ENCODE data around the gene PWP2.
"Not testable (repeated sequence)": the region's sequence is repeated elsewhere in the genome, so short reads cannot be mapped to it uniquely, and the experiment has no call there.

DNA sequence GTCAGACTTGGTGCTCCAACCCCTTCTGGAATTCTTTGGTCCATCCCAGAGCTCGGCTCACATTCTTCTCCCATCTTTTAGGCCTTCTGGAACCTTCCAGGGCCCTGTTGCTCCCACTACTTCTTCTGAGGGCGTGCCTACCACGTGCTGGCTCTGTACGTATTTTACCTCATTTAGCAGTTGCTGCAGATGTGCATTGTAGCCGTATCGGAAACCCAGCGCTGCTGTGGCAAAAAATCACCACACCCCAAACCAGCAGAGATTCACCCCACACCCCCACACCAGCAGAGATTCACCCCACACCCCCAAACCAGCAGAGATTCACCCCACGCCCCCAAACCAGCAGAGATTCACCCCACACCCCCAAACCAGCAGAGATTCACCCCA, 48.8 kb downstream of the PWP2 start:
- TF ChIP-seq, protein P1, sequence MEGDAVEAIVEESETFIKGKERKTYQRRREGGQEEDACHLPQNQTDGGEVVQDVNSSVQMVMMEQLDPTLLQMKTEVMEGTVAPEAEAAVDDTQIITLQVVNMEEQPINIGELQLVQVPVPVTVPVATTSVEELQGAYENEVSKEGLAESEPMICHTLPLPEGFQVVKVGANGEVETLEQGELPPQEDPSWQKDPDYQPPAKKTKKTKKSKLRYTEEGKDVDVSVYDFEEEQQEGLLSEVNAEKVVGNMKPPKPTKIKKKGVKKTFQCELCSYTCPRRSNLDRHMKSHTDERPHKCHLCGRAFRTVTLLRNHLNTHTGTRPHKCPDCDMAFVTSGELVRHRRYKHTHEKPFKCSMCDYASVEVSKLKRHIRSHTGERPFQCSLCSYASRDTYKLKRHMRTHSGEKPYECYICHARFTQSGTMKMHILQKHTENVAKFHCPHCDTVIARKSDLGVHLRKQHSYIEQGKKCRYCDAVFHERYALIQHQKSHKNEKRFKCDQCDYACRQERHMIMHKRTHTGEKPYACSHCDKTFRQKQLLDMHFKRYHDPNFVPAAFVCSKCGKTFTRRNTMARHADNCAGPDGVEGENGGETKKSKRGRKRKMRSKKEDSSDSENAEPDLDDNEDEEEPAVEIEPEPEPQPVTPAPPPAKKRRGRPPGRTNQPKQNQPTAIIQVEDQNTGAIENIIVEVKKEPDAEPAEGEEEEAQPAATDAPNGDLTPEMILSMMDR (IDR thresholded peaks at IDR 0.05; ENCODE audit: insufficient read depth, low read length) = not testable (repeated sequence)
- TF ChIP-seq, protein P2, sequence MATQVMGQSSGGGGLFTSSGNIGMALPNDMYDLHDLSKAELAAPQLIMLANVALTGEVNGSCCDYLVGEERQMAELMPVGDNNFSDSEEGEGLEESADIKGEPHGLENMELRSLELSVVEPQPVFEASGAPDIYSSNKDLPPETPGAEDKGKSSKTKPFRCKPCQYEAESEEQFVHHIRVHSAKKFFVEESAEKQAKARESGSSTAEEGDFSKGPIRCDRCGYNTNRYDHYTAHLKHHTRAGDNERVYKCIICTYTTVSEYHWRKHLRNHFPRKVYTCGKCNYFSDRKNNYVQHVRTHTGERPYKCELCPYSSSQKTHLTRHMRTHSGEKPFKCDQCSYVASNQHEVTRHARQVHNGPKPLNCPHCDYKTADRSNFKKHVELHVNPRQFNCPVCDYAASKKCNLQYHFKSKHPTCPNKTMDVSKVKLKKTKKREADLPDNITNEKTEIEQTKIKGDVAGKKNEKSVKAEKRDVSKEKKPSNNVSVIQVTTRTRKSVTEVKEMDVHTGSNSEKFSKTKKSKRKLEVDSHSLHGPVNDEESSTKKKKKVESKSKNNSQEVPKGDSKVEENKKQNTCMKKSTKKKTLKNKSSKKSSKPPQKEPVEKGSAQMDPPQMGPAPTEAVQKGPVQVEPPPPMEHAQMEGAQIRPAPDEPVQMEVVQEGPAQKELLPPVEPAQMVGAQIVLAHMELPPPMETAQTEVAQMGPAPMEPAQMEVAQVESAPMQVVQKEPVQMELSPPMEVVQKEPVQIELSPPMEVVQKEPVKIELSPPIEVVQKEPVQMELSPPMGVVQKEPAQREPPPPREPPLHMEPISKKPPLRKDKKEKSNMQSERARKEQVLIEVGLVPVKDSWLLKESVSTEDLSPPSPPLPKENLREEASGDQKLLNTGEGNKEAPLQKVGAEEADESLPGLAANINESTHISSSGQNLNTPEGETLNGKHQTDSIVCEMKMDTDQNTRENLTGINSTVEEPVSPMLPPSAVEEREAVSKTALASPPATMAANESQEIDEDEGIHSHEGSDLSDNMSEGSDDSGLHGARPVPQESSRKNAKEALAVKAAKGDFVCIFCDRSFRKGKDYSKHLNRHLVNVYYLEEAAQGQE (IDR thresholded peaks at IDR 0.05; ENCODE audit: insufficient replicate concordance, low read depth) = not testable (repeated sequence)
- TF ChIP-seq POLR2AphosphoS5, GABPA (IDR thresholded peaks at IDR 0.05; ENCODE audit: low read depth): not testable (repeated sequence)
